Endothelial cell of umbilical vein (primary cell): ENCODE data around the gene ANKRD12. TPM values are rescaled to one million over a fixed set of nuclear protein-coding genes. Genes with fewer than 3 reads are reported as not detected.

ENCODE experiments used
- BruUV-seq: library from RNA; stranded (reverse); fragments of 400-500 nt; replicated peaks from 2 replicates; lab custom pipeline; 2021; lab: Mats Ljungman, UMichigan
- CTCF ChIA-PET: fragments of 300-600, 350-600 bp; sonication (Branson Sonifier 250); formaldehyde crosslinking; loops from one replicate; lab custom pipeline; 2021; ENCODE audit warnings: antibody characterized with exemption, inconsistent platforms; lab: Charles Lee
- POLR2A ChIA-PET: fragments of 300-600, 350-600 bp; sonication (Branson Sonifier 250); formaldehyde crosslinking; loops from one replicate; lab custom pipeline; 2021; ENCODE audit warnings: antibody characterized with exemption, inconsistent platforms; lab: Charles Lee
- DNase-seq: peaks from one replicate; pipeline ENCODE4 v3.0.0-alpha.2; 2011; ENCODE audit warnings: low read depth, low spot score
- FAIRE-seq: peaks from 2 replicates; lab custom pipeline; 2011; peaks lifted over from hg19 to GRCh38; lab: Jason Lieb, UNC
- H2AFZ ChIP-seq: 2 replicates; pipeline ENCODE4 v1.6.0; 2012; ENCODE audit warnings: low read depth, low read length, control low read depth, inconsistent platforms
- H3K27ac ChIP-seq: 2 replicates; pipeline ENCODE4 v1.5.1; 2011; ENCODE audit warnings: low read depth, mild to moderate bottlenecking, control low read depth, low read length, moderate library complexity; ENCODE audit not compliant: insufficient read depth
- H3K27me3 ChIP-seq, 2 experiments: 2 replicates each; pipeline versions ENCODE4 v1.6.0 to v1.6.1; 2011; ENCODE audit warnings: low read length in 2 of 2, mixed read lengths in 1 of 2; ENCODE audit not compliant: control insufficient read depth in 2 of 2, insufficient read depth in 2 of 2
- H3K36me3 ChIP-seq, 2 experiments: 2 replicates in 1 of 2; 3 replicates in 1 of 2; pipeline ENCODE4 v1.5.1; 2011; ENCODE audit warnings: low read length in 2 of 2, mild to moderate bottlenecking in 1 of 2, moderate library complexity in 1 of 2; ENCODE audit not compliant: control insufficient read depth in 2 of 2, insufficient read depth in 2 of 2; ENCODE audit errors: extremely low read depth in 1 of 2
- H3K4me1 ChIP-seq: 3 replicates; pipeline ENCODE4 v1.5.1; 2011; ENCODE audit warnings: mild to moderate bottlenecking, low read length; ENCODE audit not compliant: control insufficient read depth, insufficient read depth; ENCODE audit errors: extremely low read depth
- H3K4me2 ChIP-seq: 2 replicates; pipeline ENCODE4 v1.6.1; 2011; ENCODE audit warnings: low read length, control low read depth, mixed read lengths; ENCODE audit not compliant: insufficient read depth
- H3K4me3 ChIP-seq, 3 experiments: fragments of 200-600 bp in 1 of 3; sonication (generic), shearing (Covaris generic) in 1 of 3; replicated peaks in 1 of 3; 2 replicates each; pipeline ENCODE4 v1.5.1; 2011 to 2016; ENCODE audit warnings: control low read depth in 3 of 3, low read length in 3 of 3, mild to moderate bottlenecking in 2 of 3, inconsistent platforms in 1 of 3, low read depth in 1 of 3, moderate library complexity in 1 of 3; ENCODE audit not compliant: insufficient read depth in 1 of 3
- H3K79me2 ChIP-seq: 2 replicates; pipeline ENCODE4 v1.6.0; 2012; ENCODE audit warnings: low read length, inconsistent platforms; ENCODE audit not compliant: control insufficient read depth, insufficient read depth
- H3K9ac ChIP-seq: replicated peaks from 2 replicates; pipeline ENCODE3; 2011; ENCODE audit warnings: low read length, control low read depth; ENCODE audit not compliant: insufficient read depth; ENCODE audit errors: extremely low read depth
- H3K9me1 ChIP-seq: replicated peaks from 3 replicates; pipeline ENCODE4 v1.6.0; 2011; ENCODE audit warnings: mild to moderate bottlenecking, low read length; ENCODE audit not compliant: control insufficient read depth, insufficient read depth; ENCODE audit errors: extremely low read depth
- H3K9me3 ChIP-seq: replicated peaks from 2 replicates; pipeline ENCODE4 v1.5.1; 2012; ENCODE audit warnings: low read length, inconsistent platforms; ENCODE audit not compliant: control insufficient read depth, insufficient read depth
- H4K20me1 ChIP-seq: replicated peaks from 2 replicates; pipeline ENCODE3; 2011; ENCODE audit warnings: mild to moderate bottlenecking, low read length; ENCODE audit not compliant: control insufficient read depth, insufficient read depth; ENCODE audit errors: extremely low read depth
- CTCF ChIP-seq, 2 donors: IDR thresholded peaks; 1 replicate in 1 of 2; 2 replicates in 1 of 2; pipeline ENCODE4 v1.5.1; 2011; ENCODE audit warnings: low read length in 2 of 2, mild to moderate bottlenecking in 2 of 2, moderate library complexity in 2 of 2, control low read depth in 1 of 2, inconsistent platforms in 1 of 2, low read depth in 1 of 2; ENCODE audit not compliant: insufficient read depth in 1 of 2; ENCODE audit errors: extremely low read depth in 1 of 2
- EZH2 ChIP-seq: IDR thresholded peaks from 2 replicates; pipeline ENCODE4 v1.6.1; 2012; ENCODE audit warnings: borderline replicate concordance, low read depth, mild to moderate bottlenecking, moderate library complexity, low read length, inconsistent platforms; ENCODE audit not compliant: severe bottlenecking
- FOS ChIP-seq: IDR thresholded peaks from 2 replicates; pipeline ENCODE4 v1.6.1; 2011; ENCODE audit warnings: mild to moderate bottlenecking, low read length, moderate library complexity, borderline replicate concordance; ENCODE audit not compliant: insufficient read depth
- GATA2 ChIP-seq: IDR thresholded peaks from 2 replicates; pipeline ENCODE4 v1.7.0; 2011; ENCODE audit warnings: low read depth, mild to moderate bottlenecking, moderate library complexity, mixed read lengths, low read length; ENCODE audit not compliant: insufficient read length, insufficient read depth
- JUN ChIP-seq: IDR thresholded peaks from 2 replicates; pipeline ENCODE4 v1.6.1; 2011; ENCODE audit warnings: borderline replicate concordance, low read depth; ENCODE audit not compliant: insufficient read length, insufficient read depth
- MAX ChIP-seq: IDR thresholded peaks from 2 replicates; pipeline ENCODE4 v1.6.1; 2011; ENCODE audit not compliant: insufficient read depth, insufficient read length
- MYC ChIP-seq: IDR thresholded peaks from one replicate; pipeline ENCODE4 v1.6.1; 2011; ENCODE audit warnings: mild to moderate bottlenecking, low read depth, low read length
- POLR2A ChIP-seq: IDR thresholded peaks from 2 replicates; pipeline ENCODE4 v1.6.1; 2012; ENCODE audit warnings: low read depth, mild to moderate bottlenecking, control low read depth, low read length
- POLR2AphosphoS5 ChIP-seq: IDR thresholded peaks from 2 replicates; pipeline ENCODE4 v1.6.1; 2012; ENCODE audit warnings: low read depth, mild to moderate bottlenecking, control low read depth, low read length, moderate library complexity; ENCODE audit not compliant: insufficient read depth
- dilution Hi-C: fragments of 300-500 bp; cut with MboI; formaldehyde crosslinking; loops from one replicate; pipeline ENCODE4 v1.15.0; 2019; ENCODE audit warnings: low sequenced_read_pairs; ENCODE audit not compliant: extremely low pct_ligation_motif_present
- intact Hi-C: fragments of 100-400 bp; cut with micrococcal nuclease; formaldehyde crosslinking; loops from one replicate; pipeline ENCODE4 v1.10.0; 2022
- polyA plus RNA-seq, 4 experiments: library from polyadenylated mRNA; depleted of rRNA in 3 of 4; stranded (reverse) in 3 of 4; unstranded in 1 of 4; fragments of >200 nt; gene quantifications; 2 replicates each; pipeline versions ENCODE4 v1.2.1 to v1.2.3, GENCODE V29; 2011 to 2012; ENCODE audit warnings: missing spikeins in 1 of 4
- total RNA-seq: library from RNA; stranded (reverse); gene quantifications from 2 replicates; pipeline ENCODE4 v1.2.3, GENCODE V29; 2021

Gene ANKRD12
- total and polyA plus RNA-seq, 2 donors (not counting 3 experiments of a cell fraction or from before 2014, with no cell fraction given), result 1.5 to 25.4 TPM

- no peaks in the 10 kb centered on the region for H3K36me3 ChIP-seq
- no peak overlapping the region for H3K9ac ChIP-seq
- H3K4me3 ChIP-seq, result no peak overlapping the region
- dilution Hi-C loops (no loop called here), intact Hi-C loops (no loop called here)
- ChIA-PET CTCF (no interaction called here), POLR2A (no interaction called here)
- FAIRE-seq (no peak), DNase-seq (no peak)
- no peaks in the 10 kb centered on the region for H3K79me2 ChIP-seq
- H3K4me1 ChIP-seq, result no peaks in the 10 kb centered on the region
- H3K9me3 ChIP-seq, result no peaks in the 10 kb centered on the region
- TF ChIP-seq JUN, result no peak
- no peak for TF ChIP-seq POLR2AphosphoS5
- TF ChIP-seq FOS, result no peak
- TF ChIP-seq MYC, result no peak
- no peak for TF ChIP-seq POLR2A
- TF ChIP-seq GATA2, result no peak
- no peak for TF ChIP-seq EZH2
- TF ChIP-seq CTCF (IDR thresholded peaks at IDR 0.05; ENCODE audit: extremely low read depth in 1 of 2, insufficient read depth in 1 of 2, low read depth in 1 of 2, low read length in 2 of 2), result no peak
- no peak for TF ChIP-seq MAX
- no peak overlapping the region for H2AFZ ChIP-seq
- no peak overlapping the region for H3K4me2 ChIP-seq
- no peaks in the 10 kb centered on the region for H4K20me1 ChIP-seq
- H3K27ac ChIP-seq, result no peak overlapping the region
- no peaks in the 10 kb centered on the region for H3K9me1 ChIP-seq
- H3K27me3 ChIP-seq, result no peaks in the 10 kb centered on the region
- BruUV-seq, result no TSS peak
These were observed 49.4 kb upstream of the ANKRD12 start for GRCh38 chr18:9087144-9087543.
